BLaER1 treated with 17β-estradiol and CSF1 and Interleukin-3, amounts not matched to agents 10 nM and 100 nM (cell line): ENCODE data around the gene IL1RN.

Source experiments
- H3K27ac ChIP-seq, 11 experiments: shearing (Covaris generic); formaldehyde crosslinking; 2 replicates each; pipeline ENCODE4 v1.8.1; 2022
- H3K27me3 ChIP-seq, 11 experiments: shearing (Covaris generic); formaldehyde crosslinking; 2 replicates each; pipeline ENCODE4 v1.8.1; 2022
- H3K36me3 ChIP-seq, 11 experiments: shearing (Covaris generic); formaldehyde crosslinking; 2 replicates each; pipeline ENCODE4 v1.8.1; 2022
- H3K4me1 ChIP-seq, 10 experiments: shearing (Covaris generic); formaldehyde crosslinking; 2 replicates each; pipeline ENCODE4 v1.8.1; 2022
- H3K4me2 ChIP-seq, 11 experiments: shearing (Covaris generic); formaldehyde crosslinking; 2 replicates each; pipeline ENCODE4 v1.8.1; 2022
- H3K4me3 ChIP-seq, 10 experiments: shearing (Covaris generic); formaldehyde crosslinking; 2 replicates each; pipeline ENCODE4 v1.8.1; 2022
- H3K9ac ChIP-seq, 11 experiments: shearing (Covaris generic); formaldehyde crosslinking; 2 replicates each; pipeline ENCODE4 v1.8.1; 2022
- H3K9me3 ChIP-seq, 11 experiments: shearing (Covaris generic); formaldehyde crosslinking; replicated peaks in 1 of 11; 2 replicates each; pipeline ENCODE4 v1.8.1; 2022
- H4K20me1 ChIP-seq, 11 experiments: shearing (Covaris generic); formaldehyde crosslinking; 2 replicates each; pipeline ENCODE4 v1.8.1; 2022
- Cebpa-rat ChIP-seq, 11 experiments: shearing (Covaris generic); IDR thresholded peaks; 2 replicates each; pipeline ENCODE4 v1.8.1; 2022

Gene IL1RN

DNA sequence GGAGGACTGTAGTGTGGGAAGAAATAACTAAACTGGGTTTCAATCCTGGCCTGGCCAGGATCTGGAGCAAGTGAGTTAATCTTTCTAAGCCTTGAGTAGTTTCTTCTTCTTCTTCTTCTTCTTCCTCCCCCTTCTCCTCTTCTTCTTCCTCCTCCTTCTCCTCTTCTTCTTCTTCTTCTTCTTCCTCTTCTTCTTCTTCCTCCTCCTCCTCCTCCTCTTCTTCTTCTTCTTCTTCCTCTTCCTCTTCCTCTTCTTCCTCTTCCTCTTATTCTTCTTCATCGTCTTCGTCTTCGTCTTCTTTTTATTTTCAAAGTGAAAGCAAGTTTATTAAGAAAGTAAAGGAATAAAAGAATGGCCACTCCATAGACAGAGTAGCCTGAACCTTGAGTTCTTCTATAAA lies 6.5 kb upstream of the IL1RN start:
- H3K27me3 ChIP-seq = no peaks in the 10 kb centered on the region
- H3K36me3 ChIP-seq = no peaks in the 10 kb centered on the region
- no peak overlapping the region for H3K4me3 ChIP-seq
- H3K9me3 ChIP-seq = no peaks in the 10 kb centered on the region
- H3K27ac ChIP-seq = 0 out of 22 replicates have a peak overlapping the region, but pooled peaks of 1 of the 11 experiments have one; percentile 81
- no peak overlapping the region for H3K9ac ChIP-seq
- H4K20me1 ChIP-seq = no peaks in the 10 kb centered on the region
- H3K4me2 ChIP-seq = peak overlapping the region in 7 of 11 experiments; percentile 3 to 98 (median 31); a peak in 7 of 22 replicates
- TF ChIP-seq Cebpa-rat (IDR thresholded peaks at IDR 0.05) = no peak
- H3K4me1 ChIP-seq = peaks cover 26 to 100% (median 55%) of the 10 kb centered on the region in 10 experiments

DNA sequence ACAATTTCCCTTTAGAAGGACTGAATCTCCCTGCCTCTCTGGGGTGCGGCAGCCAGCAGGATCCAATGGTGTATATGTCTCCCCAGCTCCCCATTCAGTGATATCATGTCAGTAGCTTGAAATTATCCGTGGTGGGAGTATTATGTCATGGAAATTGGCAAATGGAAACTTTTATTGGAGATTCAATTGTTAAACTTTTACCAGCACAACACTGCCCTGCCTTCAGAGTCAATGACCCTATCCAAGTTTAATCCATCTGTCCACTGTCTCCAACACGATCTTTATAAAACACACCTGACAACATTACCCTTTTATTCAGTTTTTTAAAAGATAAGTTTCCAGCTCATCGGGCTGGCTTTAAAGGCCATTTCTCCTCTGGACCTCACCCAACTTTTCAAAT lies 5.0 kb upstream of the IL1RN start:
- H3K4me1 ChIP-seq = peaks cover 13 to 100% (median 54%) of the 10 kb centered on the region in 10 experiments
- H4K20me1 ChIP-seq = no peaks in the 10 kb centered on the region
- TF ChIP-seq Cebpa-rat (IDR thresholded peaks at IDR 0.05) = no peak
- H3K27me3 ChIP-seq = no peaks in the 10 kb centered on the region
- H3K4me3 ChIP-seq = no peak overlapping the region
- H3K9ac ChIP-seq = no peak overlapping the region
- H3K27ac ChIP-seq = peak overlapping the region in 4 of 11 experiments; percentile 73 to 88 (median 83); a peak in 4 of 22 replicates
- no peaks in the 10 kb centered on the region; a peak in 1 of 22 replicates for H3K9me3 ChIP-seq
- H3K4me2 ChIP-seq = peak overlapping the region in 4 of 11 experiments; percentile 87 to 98 (median 93); a peak in 7 of 22 replicates
- no peaks in the 10 kb centered on the region for H3K36me3 ChIP-seq

DNA sequence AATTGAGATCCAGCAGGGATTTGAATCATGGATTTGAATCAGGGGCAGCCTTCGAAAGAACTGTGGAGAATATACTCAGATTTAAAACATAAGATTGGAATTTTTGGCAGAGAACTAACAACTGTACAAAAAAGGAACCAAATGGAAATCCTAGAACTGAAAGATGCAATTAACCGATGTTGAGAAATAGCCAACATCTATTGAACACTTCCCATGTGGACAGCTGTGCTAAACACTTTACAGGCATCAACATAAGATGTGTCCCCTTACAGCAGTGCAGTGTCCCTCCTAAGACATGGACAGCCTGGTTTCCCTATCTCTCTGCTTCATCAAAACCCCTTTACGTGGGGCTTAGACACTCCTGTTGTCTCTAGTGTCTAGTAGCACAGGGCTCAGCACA lies 3.7 kb upstream of the IL1RN start:
- Histone ChIP-seq H3K36me3 (peaks cover 0 to 9% (median 0%) of the 10 kb centered on the region in 11 experiments; a peak in 4 of 22 replicates), H3K4me1 (peaks cover 13 to 100% (median 64%) of the 10 kb centered on the region in 10 experiments), H3K27ac (peak overlapping the region in 10 of 11 experiments; percentile 55 to 88 (median 70); a peak in 19 of 22 replicates), H3K9ac (peak overlapping the region in 8 of 11 experiments; percentile 10 to 74 (median 64); a peak in 14 of 22 replicates), H3K4me3 (peak overlapping the region in 1 of 10 experiments; percentile 16; a peak in 3 of 20 replicates), H3K27me3 (no peaks in the 10 kb centered on the region), H3K9me3 (no peaks in the 10 kb centered on the region; a peak in 1 of 22 replicates), H4K20me1 (no peaks in the 10 kb centered on the region), H3K4me2 (peak overlapping the region; percentile 47 to 98 (median 87))
- TF ChIP-seq Cebpa-rat (IDR thresholded peaks at IDR 0.05) = no peak

DNA sequence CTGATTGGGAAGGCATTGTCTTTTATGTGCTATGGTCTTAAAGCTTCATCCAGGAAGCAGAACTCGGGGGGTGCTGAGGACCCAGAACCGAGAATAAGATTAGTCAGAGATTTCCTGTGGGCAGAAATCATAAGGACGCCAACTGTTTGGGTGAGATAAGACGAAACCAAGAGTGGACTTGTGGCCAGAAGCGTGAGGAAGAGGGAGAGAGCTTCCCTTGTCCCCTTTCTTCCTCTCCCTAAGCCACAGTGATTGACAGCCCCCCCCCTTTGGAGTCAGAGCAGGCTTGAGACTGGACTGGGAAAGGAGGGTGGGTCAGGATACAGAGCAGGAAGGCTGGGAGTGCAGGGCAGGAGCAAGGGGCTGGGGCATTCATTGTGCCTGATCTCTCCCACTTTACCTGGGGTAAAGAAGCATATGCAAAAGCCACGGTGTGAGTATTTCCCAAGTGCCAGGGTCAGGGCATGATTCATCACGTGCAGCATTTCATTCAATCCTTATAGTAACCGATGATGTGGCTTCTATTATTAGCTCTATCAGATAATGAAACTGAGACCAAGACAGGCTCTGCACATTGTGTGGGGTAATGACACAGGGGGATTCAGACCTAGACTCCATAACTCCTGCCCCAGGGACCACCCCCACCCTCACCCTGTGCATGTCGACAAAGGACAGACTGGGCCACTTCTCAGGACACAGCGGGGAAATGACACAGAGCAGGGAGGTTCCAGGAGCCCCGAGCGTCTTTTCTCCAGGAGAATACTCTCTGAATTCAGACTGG lies 3.0 kb upstream of the IL1RN start:
- H3K4me2 ChIP-seq = peak overlapping the region; percentile 47 to 98 (median 87)
- no peak for TF ChIP-seq Cebpa-rat (IDR thresholded peaks at IDR 0.05)
- H3K4me3 ChIP-seq = peak overlapping the region in 5 of 10 experiments; percentile 8 to 49 (median 29); a peak in 7 of 20 replicates
- H3K9ac ChIP-seq = peak overlapping the region in 9 of 11 experiments; percentile 10 to 74 (median 64); a peak in 15 of 22 replicates
- no peaks in the 10 kb centered on the region for H4K20me1 ChIP-seq
- H3K9me3 ChIP-seq = no peaks in the 10 kb centered on the region; a peak in 1 of 22 replicates
- peaks cover 0 to 15% (median 0%) of the 10 kb centered on the region in 11 experiments; a peak in 6 of 22 replicates for H3K36me3 ChIP-seq
- H3K4me1 ChIP-seq = peaks cover 13 to 100% (median 64%) of the 10 kb centered on the region in 10 experiments
- peak overlapping the region; percentile 1 to 88 (median 68); a peak in 20 of 22 replicates for H3K27ac ChIP-seq
- H3K27me3 ChIP-seq = no peaks in the 10 kb centered on the region

DNA sequence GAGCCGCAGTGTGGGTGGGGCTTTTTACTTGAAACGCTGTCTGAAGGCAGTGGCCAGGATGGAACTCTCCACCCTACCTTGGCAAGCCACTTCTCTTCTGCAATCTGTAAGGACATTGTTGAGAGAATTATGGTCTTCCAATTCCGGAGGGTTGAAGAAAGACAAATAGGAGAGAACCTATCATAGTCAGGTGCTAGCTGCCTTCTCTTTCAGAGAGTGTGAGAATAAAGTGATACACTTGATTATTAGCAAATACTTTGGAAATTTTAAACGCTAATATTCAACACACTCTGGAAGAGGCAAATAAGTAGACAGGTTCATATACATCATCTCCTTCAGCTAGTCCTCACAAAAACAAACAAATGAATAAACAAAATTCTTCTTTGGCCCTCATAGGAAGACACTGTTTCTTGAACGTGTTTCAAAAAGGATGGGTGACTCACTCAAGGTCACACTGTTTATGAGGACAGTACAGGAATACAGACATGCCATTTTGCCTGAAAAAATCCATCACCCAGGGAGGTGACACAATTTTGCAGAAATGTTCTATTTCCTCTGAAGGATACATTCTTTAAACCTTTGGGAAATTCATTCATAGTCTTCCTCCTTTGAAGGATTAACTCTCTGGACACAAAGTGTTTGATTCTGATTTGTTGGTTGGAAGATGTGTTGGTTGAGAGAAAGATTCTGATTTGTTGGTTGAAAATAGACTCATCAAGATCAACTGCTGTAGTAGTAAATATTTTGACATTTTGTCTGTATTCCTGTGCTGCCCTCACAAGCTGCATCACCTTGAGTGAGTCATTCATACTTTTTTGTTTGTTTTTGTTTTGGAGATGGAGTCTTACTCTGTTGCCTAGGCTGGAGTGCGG lies 2.2 kb upstream of the IL1RN start:
- peaks cover 13 to 100% (median 64%) of the 10 kb centered on the region in 10 experiments for H3K4me1 ChIP-seq
- H3K4me2 ChIP-seq = peak overlapping the region; percentile 47 to 98 (median 87)
- H3K36me3 ChIP-seq = peaks cover 0 to 23% (median 0%) of the 10 kb centered on the region in 11 experiments; a peak in 6 of 22 replicates
- no peaks in the 10 kb centered on the region for H3K27me3 ChIP-seq
- no peak for TF ChIP-seq Cebpa-rat (IDR thresholded peaks at IDR 0.05)
- H3K27ac ChIP-seq = peak overlapping the region in 10 of 11 experiments; percentile 55 to 88 (median 70); a peak in 20 of 22 replicates
- no peaks in the 10 kb centered on the region; a peak in 1 of 22 replicates for H3K9me3 ChIP-seq
- no peaks in the 10 kb centered on the region for H4K20me1 ChIP-seq
- peak overlapping the region in 4 of 10 experiments; percentile 8 to 49 (median 31); a peak in 5 of 20 replicates for H3K4me3 ChIP-seq
- H3K9ac ChIP-seq = peak overlapping the region in 7 of 11 experiments; percentile 26 to 74 (median 65); a peak in 12 of 22 replicates

DNA sequence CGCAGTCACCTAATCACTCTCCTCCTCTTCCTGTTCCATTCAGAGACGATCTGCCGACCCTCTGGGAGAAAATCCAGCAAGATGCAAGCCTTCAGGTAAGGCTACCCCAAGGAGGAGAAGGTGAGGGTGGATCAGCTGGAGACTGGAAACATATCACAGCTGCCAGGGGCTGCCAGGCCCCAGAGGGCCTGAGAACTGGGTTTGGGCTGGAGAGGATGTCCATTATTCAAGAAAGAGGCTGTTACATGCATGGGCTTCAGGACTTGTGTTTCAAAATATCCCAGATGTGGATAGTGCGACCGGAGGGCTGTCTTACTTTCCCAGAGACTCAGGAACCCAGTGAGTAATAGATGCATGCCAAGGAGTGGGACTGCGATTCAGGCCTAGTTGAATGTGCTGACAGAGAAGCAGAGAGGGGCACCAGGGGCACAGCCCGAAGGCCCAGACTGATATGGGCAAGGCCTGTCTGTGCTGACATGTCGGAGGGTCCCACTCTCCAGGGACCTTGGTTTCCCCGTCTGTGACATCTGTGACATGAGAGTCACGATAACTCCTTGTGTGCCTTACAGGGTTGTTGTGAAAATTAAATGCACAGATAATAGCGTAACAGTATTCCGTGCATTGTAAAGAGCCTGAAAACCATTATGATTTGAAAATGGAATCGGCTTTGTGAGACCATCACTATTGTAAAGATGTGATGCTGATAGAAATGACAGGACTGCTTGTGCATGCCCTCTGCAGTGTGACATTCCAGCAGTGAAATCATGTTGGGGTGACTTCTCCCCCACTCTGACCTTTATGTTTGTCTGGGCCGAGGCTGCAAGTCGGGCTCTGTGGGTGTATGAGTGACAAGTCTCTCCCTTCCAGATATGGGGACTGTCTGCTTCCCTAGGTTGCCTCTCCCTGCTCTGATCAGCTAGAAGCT lies 510 bp downstream of the IL1RN start:
- Histone ChIP-seq H3K36me3 (peaks cover 0 to 50% (median 0%) of the 10 kb centered on the region in 11 experiments; a peak in 8 of 22 replicates), H3K27ac (peak overlapping the region in 10 of 11 experiments; percentile 19 to 88 (median 68); a peak in 16 of 22 replicates), H3K4me2 (peak overlapping the region in 9 of 11 experiments; percentile 36 to 98 (median 85); a peak in 16 of 22 replicates), H3K27me3 (no peaks in the 10 kb centered on the region), H3K4me3 (peak overlapping the region in 6 of 10 experiments; percentile 3 to 72 (median 60); a peak in 11 of 20 replicates), H3K9me3 (no peaks in the 10 kb centered on the region; a peak in 1 of 22 replicates), H3K4me1 (peaks cover 13 to 99% (median 57%) of the 10 kb centered on the region in 10 experiments), H4K20me1 (peaks cover 0 to 18% (median 0%) of the 10 kb centered on the region in 11 experiments; a peak in 5 of 22 replicates), H3K9ac (peak overlapping the region in 7 of 11 experiments; percentile 6 to 86 (median 72); a peak in 12 of 22 replicates)
- TF ChIP-seq Cebpa-rat (IDR thresholded peaks at IDR 0.05) = no peak

DNA sequence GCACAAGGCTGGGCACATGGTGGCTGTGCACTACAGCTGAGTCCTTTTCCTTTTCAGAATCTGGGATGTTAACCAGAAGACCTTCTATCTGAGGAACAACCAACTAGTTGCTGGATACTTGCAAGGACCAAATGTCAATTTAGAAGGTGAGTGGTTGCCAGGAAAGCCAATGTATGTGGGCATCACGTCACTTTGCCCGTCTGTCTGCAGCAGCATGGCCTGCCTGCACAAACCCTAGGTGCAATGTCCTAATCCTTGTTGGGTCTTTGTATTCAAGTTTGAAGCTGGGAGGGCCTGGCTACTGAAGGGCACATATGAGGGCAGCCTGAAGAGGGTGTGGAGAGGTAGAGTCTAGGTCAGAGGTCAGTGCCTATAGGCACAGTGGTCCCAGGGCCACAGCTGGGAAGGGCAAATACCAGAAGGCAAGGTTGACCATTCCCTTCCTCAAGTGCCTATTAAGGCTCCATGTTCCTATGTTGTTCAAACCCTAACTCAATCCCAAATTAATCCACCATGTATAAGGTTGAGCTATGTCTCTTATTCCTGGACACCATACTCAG lies 2.2 kb downstream of the IL1RN start:
- Histone ChIP-seq H3K27me3 (no peaks in the 10 kb centered on the region), H3K4me3 (peak overlapping the region in 4 of 10 experiments; percentile 55 to 72 (median 66); a peak in 8 of 20 replicates), H3K36me3 (peaks cover 0 to 63% (median 0%) of the 10 kb centered on the region in 11 experiments; a peak in 8 of 22 replicates), H4K20me1 (peaks cover 0 to 35% (median 0%) of the 10 kb centered on the region in 11 experiments; a peak in 5 of 22 replicates), H3K9ac (peak overlapping the region in 3 of 11 experiments; percentile 80 to 86 (median 83); a peak in 5 of 22 replicates), H3K9me3 (no peaks in the 10 kb centered on the region; a peak in 1 of 22 replicates), H3K4me2 (peak overlapping the region in 5 of 11 experiments; percentile 85 to 98 (median 93); a peak in 9 of 22 replicates), H3K4me1 (peaks cover 4 to 99% (median 41%) of the 10 kb centered on the region in 10 experiments), H3K27ac (peak overlapping the region in 2 of 11 experiments; percentile 81 to 85; a peak in 3 of 22 replicates)
- TF ChIP-seq Cebpa-rat (IDR thresholded peaks at IDR 0.05) = no peak
